Heart left ventricle (tissue), 16 donors: ENCODE results near the gene PRTG. TPM values are rescaled to one million over a fixed set of nuclear protein-coding genes. Genes with fewer than 3 reads are reported as not detected.
"Not testable (repeated sequence)": the region's sequence is repeated elsewhere in the genome, so short reads cannot be mapped to it uniquely, and the experiment has no call there.

Experiments used
- ATAC-seq, 4 donors: fragments of 200-7000 bp; cut with Tn5 transposase; one replicate each; pipeline ENCODE4 v1.9.1; 2020 to 2022; ENCODE audit warnings: moderate library complexity in 4 of 4, mild to moderate bottlenecking in 3 of 4, moderate number of reproducible peaks in 1 of 4
- DNase-seq, 5 donors: peaks; one replicate each; pipeline ENCODE4 v3.0.0-alpha.2; 2020
- H3K27ac ChIP-seq, 12 donors: fragments of 200-600 bp; sonication (generic) in 4 of 12; one replicate each; pipeline versions ENCODE4 v1.5.0 to v1.8.0; 2016 to 2022; ENCODE audit warnings: mild to moderate bottlenecking in 2 of 12
- H3K27me3 ChIP-seq, 9 donors: fragments of 200-600 bp; sonication (generic) in 2 of 9; one replicate each; pipeline versions ENCODE4 v1.5.1 to v1.8.0; 2016 to 2022; ENCODE audit warnings: mild to moderate bottlenecking in 3 of 9
- H3K36me3 ChIP-seq, 9 donors: fragments of 200-600 bp; sonication (generic) in 2 of 9; one replicate each; pipeline versions ENCODE4 v1.5.0 to v1.8.0; 2018 to 2022; ENCODE audit warnings: mild to moderate bottlenecking in 2 of 9
- H3K4me1 ChIP-seq, 12 donors: fragments of 200-600 bp; sonication (generic) in 4 of 12; one replicate each; pipeline versions ENCODE4 v1.5.0 to v1.8.0; 2016 to 2022; ENCODE audit warnings: mild to moderate bottlenecking in 3 of 12
- H3K4me3 ChIP-seq, 12 donors: fragments of 200-600 bp; sonication (generic) in 4 of 12; one replicate each; pipeline versions ENCODE4 v1.5.0 to v1.8.0; 2017 to 2022; ENCODE audit warnings: mild to moderate bottlenecking in 9 of 12, moderate library complexity in 4 of 12
- H3K9me3 ChIP-seq, 12 donors: fragments of 200-600 bp; sonication (generic) in 4 of 12; one replicate each; pipeline versions ENCODE4 v1.5.0 to v1.8.0; 2016 to 2022; ENCODE audit warnings: mild to moderate bottlenecking in 1 of 12
- POLR2A ChIP-seq, 2 donors: fragments of 450-650 bp; IDR thresholded peaks; one replicate each; pipeline ENCODE4 v1.6.1; 2017; ENCODE audit warnings: antibody characterized with exemption in 2 of 2, mild to moderate bottlenecking in 2 of 2, moderate library complexity in 2 of 2
- WGBS, 4 donors: extraction: QIAGEN DNeasy Blood & Tissue Kit in 2 of 4; methylation state at CpG; one replicate each; pipeline versions ENCODE4 v1.1.5 to v1.1.7; 2013 to 2018; 5-methylcytosine and 5-hydroxymethylcytosine counted together
- intact Hi-C, 10 donors: fragments of 100-400 bp; cut with DNase I; formaldehyde crosslinking; loops; one replicate each; pipeline versions ENCODE4 v1.11.1 to v1.14.2; 2022
- polyA plus RNA-seq, 2 donors: library from polyadenylated mRNA; stranded (reverse); fragments of 200-250 nt; gene quantifications; one replicate each; pipeline ENCODE4 v1.2.3, GENCODE V29; 2013
- total RNA-seq, 9 donors: library from RNA; depleted of rRNA in 2 of 9; stranded (reverse); fragments of >200 nt in 2 of 9; fragmentation: NEBNext Ultra II Directional in 3 of 9; extraction: Animal tissue kit (Norgen Biotek cat#: 25700) in 3 of 9; gene quantifications; one replicate each; pipeline versions ENCODE4 v1.1.0 to v1.2.4, GENCODE V29; 2016 to 2023
- TF ChIP-seq, protein P1 (sequence below), 12 donors: fragments of 200-600 bp; sonication (generic) in 4 of 12; IDR thresholded peaks; one replicate each; pipeline versions ENCODE4 v1.5.0 to v1.8.0; 2018 to 2022; ENCODE audit warnings: antibody characterized with exemption in 12 of 12, mild to moderate bottlenecking in 5 of 12
- donor health status: ischemic (EF 13 %, LVEDD 7.1; RV severe dilation, severe dysfunction).
- donor health status: healthy with polysubstance abuse.
- donor health status: DM: no; HTN: yes; CAD: no.
- donor health status: DM: no; HTN: no; CAD: no.
- donor health status: ischemic (EF 25% LVEDD 6.9; RV normal size, moderate dysfunction).
- donor health status: ischemic (EF 25% LVEDD 5.7; RV mildly dilated, moderate dysfunction).
- donor health status: healthy.
- donor health status: DM: yes; HTN: yes; CAD: no.
- donor health status: ischemic (EF 35%, LVEDD 5.7; RV mildly dilated, moderate dysfunction).
- donor health status: nonischemic (EF 11% LVEDD 7.7; RV severe dilation, severe dysfunction).
- donor health status: DM: yes; HTN: yes; CAD: no.
- donor health status: PGD.
- donor health status: ischemic (EF 29% LVEDD 5.4; RV normal size, mild dysfunction).
- donor health status: nonischemic (EF 23%, LVEDD 6.1; RV moderate dilation, normal function).

Gene PRTG
- total and polyA plus RNA-seq, 11 donors = 0.19 to 2.1 (median 1.1) TPM

DNA sequence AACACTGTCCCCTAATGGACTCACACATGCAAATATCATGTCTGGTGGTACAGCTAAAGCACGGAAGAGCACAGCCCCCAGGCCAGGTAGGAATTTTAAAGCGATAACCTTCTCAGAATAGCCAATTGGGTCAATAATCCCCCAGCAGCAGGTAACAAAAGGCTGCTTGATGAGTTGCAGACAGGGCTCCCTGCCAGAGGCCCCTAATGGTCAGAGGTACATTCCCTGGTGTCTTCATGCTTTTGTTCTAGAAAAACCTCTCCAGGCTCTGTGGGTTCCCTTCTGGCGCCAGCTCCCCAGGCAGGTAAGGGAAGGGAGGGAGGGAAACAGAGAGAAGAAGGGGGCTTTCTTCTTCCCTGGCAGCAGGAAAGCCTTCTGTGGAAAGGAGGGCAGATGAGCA is 43.4 kb upstream of the PRTG start:
- H3K4me1 ChIP-seq = no peaks in the 10 kb centered on the region
- peaks cover 0 to under 1% (median 0%) of the 10 kb centered on the region in 12 donors for H3K9me3 ChIP-seq
- no peak overlapping the region for H3K27ac ChIP-seq
- no peak for TF ChIP-seq POLR2A (IDR thresholded peaks at IDR 0.05)
- no peaks in the 10 kb centered on the region for H3K27me3 ChIP-seq
- no peak overlapping the region for H3K4me3 ChIP-seq
- no peaks in the 10 kb centered on the region for H3K36me3 ChIP-seq
- ATAC-seq (no peak), DNase-seq (no peak)
- intact Hi-C loops = no loop called here
- WGBS, 4 donors = 68 to 90% (median 83%) methylated on average over 3 of the region's 3 CpGs

DNA sequence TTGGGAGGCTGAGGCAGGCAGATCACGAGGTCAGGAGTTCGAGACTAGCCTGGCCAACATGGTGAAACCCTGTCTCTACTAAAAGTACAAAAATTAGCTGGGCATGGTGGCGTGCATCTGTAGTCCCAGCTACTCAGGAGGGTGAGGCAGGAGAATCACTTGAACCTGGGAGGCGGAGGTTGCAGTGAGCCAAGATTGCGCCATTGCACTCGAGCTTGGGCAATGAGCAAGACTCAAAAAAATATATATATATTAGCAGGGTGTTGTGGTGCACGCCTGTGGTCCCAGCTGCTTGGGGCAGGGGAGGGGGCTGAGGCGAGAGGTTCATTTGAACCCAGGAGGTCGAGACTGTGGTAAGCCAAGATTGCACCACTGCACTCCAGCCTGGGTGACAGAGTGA is 42.6 kb upstream of the PRTG start:
- H3K9me3 ChIP-seq, H3K4me1 ChIP-seq, H3K36me3 ChIP-seq, DNase-seq, intact Hi-C loops, ATAC-seq, H3K4me3 ChIP-seq, H3K27ac ChIP-seq, H3K27me3 ChIP-seq: not testable (repeated sequence)
- 89 to 93% (median 91%) methylated on average over 9 of the region's 9 CpGs for WGBS, 4 donors

DNA sequence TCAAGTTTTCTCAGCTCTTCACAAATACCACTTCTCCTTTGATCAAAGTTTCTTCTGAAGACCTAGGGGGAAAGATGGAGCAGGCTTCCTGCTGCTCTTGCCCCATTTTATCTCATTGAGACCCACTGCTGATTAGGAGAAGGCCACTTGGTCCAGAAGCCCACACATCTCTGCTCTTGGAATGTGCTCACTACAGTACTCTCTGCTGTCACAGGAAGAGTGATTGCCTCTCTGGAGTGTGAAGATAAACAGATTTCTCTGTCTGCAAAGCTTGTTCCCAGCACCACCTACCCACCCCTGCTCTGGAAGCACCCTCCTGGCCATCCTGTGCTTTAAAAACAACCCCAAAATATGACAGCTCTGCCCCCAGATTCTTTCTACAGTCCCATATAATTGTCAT is 41.3 kb upstream of the PRTG start:
- TF ChIP-seq, protein P1, sequence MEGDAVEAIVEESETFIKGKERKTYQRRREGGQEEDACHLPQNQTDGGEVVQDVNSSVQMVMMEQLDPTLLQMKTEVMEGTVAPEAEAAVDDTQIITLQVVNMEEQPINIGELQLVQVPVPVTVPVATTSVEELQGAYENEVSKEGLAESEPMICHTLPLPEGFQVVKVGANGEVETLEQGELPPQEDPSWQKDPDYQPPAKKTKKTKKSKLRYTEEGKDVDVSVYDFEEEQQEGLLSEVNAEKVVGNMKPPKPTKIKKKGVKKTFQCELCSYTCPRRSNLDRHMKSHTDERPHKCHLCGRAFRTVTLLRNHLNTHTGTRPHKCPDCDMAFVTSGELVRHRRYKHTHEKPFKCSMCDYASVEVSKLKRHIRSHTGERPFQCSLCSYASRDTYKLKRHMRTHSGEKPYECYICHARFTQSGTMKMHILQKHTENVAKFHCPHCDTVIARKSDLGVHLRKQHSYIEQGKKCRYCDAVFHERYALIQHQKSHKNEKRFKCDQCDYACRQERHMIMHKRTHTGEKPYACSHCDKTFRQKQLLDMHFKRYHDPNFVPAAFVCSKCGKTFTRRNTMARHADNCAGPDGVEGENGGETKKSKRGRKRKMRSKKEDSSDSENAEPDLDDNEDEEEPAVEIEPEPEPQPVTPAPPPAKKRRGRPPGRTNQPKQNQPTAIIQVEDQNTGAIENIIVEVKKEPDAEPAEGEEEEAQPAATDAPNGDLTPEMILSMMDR (IDR thresholded peaks at IDR 0.05) = no peak

DNA sequence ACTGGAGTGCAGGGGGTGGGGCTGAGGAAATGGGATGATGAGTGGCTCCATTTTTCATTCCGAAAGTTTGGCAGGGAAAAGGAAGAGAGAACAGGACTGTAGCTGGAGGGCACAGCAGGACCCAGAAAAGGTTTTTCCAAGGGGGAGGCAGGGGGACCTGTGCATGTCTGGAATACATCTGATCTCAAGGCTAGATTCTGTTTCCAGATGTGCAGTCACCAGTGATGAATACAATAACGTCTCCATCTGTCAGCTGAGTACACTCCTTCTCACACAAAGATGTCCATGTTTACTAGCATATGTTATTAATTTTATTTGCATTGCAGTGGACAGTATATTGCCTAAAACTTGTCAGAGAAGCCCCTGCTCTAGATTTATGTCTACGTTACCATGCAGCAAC is 39.9 kb upstream of the PRTG start:
- Histone ChIP-seq H3K27me3 (no peaks in the 10 kb centered on the region), H3K4me3 (no peak overlapping the region), H3K9me3 (peaks cover 0 to 11% (median 0%) of the 10 kb centered on the region in 12 donors), H3K36me3 (no peaks in the 10 kb centered on the region), H3K4me1 (no peaks in the 10 kb centered on the region), H3K27ac (no peak overlapping the region)
- no peak for ATAC-seq
- no peak for DNase-seq
- WGBS, 4 donors = 56 to 68% (median 59%) methylated on average over 3 of the region's 3 CpGs
- intact Hi-C loops = no loop called here
- TF ChIP-seq POLR2A (IDR thresholded peaks at IDR 0.05) = no peak
- TF ChIP-seq, protein P1 (IDR thresholded peaks at IDR 0.05) = no peak

More for the DNA sequence above, 41.3 kb upstream of the PRTG start:
- Histone ChIP-seq H3K36me3 (no peaks in the 10 kb centered on the region), H3K4me3 (no peak overlapping the region), H3K27ac (no peak overlapping the region), H3K27me3 (no peaks in the 10 kb centered on the region), H3K4me1 (no peaks in the 10 kb centered on the region), H3K9me3 (peaks cover 0 to 11% (median 0%) of the 10 kb centered on the region in 12 donors)
- intact Hi-C loops = no loop called here
- DNase-seq (no peak), ATAC-seq (no peak)

DNA sequence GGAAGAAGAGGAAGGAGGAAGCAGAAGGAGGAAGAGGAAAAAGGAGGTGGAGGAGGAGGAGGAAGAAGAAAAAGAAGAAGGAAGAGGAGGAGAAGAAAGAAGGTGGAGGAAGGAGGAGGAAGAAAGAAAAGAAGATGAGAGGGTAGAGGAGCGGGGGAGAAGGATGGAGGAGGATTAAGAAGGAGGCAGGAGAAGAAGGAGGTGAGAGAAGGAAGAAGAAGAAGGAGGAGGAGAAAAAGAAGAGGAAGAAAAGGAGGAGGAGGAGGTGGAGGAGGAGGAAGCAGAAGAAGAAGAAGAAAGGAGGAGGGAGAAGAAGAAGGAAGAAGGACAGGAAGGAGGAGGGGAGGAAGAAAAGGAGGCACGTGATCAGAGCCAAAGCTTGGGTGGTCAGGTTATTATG is 37.3 kb upstream of the PRTG start:
- no peaks in the 10 kb centered on the region for H3K4me1 ChIP-seq
- 47 to 73% (median 68%) methylated on average over 1 to 2 of the region's 2 CpGs for WGBS, 4 donors
- no peaks in the 10 kb centered on the region for H3K27me3 ChIP-seq
- TF ChIP-seq, protein P1 (IDR thresholded peaks at IDR 0.05) = no peak
- TF ChIP-seq POLR2A (IDR thresholded peaks at IDR 0.05) = no peak
- ATAC-seq = no peak
- intact Hi-C loops = no loop called here
- H3K9me3 ChIP-seq = peaks cover 0 to 11% (median 0%) of the 10 kb centered on the region in 12 donors
- H3K27ac ChIP-seq = no peak overlapping the region
- no peak overlapping the region for H3K4me3 ChIP-seq
- no peak for DNase-seq
- H3K36me3 ChIP-seq = no peaks in the 10 kb centered on the region
